ENCODE results near the gene NADSYN1. TPM values are rescaled to one million over a fixed set of nuclear protein-coding genes. Genes with fewer than 3 reads are reported as not detected.

The NADSYN1 gene
- total and polyA plus RNA-seq, 2 of the 13 experiments (the other 11 are each of a cell fraction or from before 2014, with no cell fraction given), result 35.7 to 51.5 TPM

DNA sequence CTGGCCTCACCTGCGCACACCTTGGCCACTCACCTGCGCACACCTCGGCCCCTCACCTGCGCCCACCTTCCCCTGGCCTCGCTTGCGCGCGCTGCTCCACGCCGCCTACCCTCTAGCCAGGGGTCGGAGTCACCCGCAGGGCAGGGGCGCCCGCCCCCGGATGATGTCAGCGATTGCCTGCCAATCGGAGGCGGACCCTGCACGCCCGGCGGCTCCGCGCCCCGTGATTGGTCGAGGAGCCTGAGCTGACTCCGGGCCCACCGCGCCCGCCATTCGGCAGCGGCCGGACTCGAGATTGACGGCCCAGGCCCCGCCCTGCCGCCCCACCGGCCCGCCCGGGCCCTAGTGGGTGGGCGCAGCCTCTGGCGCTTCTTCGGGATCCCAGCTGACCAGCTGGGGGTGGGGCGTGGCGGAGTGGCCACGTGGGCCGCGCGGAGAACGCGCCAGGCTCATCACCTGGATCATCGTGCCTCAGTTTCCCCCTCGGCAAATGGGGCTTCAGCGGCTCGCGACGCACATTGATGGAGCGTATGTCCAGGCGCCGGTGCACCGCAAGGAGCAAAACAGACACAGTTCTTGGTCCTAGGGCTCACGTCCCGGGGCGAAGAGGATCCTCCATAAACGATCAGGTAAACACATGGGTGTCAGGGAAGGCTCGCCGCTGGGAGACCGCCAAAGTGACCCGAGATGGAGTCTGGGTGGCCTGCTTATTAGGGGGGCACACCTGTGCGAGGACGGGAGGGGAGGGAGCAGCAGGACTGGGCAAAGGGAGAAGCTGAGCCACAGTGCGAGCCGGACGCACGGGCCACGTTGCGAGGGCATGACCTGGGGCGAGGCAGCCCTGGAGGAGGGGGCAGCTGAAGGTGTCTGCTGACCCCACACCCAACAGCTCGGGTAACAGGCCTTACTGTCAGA lies 4.5 kb upstream of the NADSYN1 start, which contains the start of gene DHCR7 (continued):
- TF ChIP-seq ZBTB43 (CRISPR knock-in tag; conservative IDR thresholded peaks at IDR 0.05), result no peak; the same call in 1 of the 2 replicates
- 0 out of 2 replicates have a peak, but pooled peaks have one; percentile 70 for TF ChIP-seq ZNF589 (CRISPR knock-in tag; conservative IDR thresholded peaks at IDR 0.05)
- no peak for TF ChIP-seq TAF15 (IDR thresholded peaks at IDR 0.05; ENCODE audit: low read depth, low read length, poor library complexity, severe bottlenecking)
- TF ChIP-seq ZNF235 (CRISPR knock-in tag; IDR thresholded peaks at IDR 0.05; ENCODE audit: borderline replicate concordance), result no peak; the same call in 1 of the 2 replicates

GRCh38 chr11:71449596-71449995 lies 3.4 kb upstream of the NADSYN1 start:
- BruUV-seq (replicated peaks), result no TSS peak
- H3K9me3 ChIP-seq (ENCODE audit: low read length), result no peaks in the 10 kb centered on the region
- WGBS (ENCODE audit: low lambda C conversion rate), result 28% methylated on average over 6 of the region's 6 CpGs
- H3K9ac ChIP-seq (ENCODE audit: insufficient read depth, low read depth, low read length), result peak overlapping the region; percentile 78
- in situ Hi-C loops (cut with HindIII; ENCODE audit: extremely low pct_ligation_motif_present, low pct_unique_long_range_greater_than_20kb) (no loop called here), intact Hi-C loops (cut with micrococcal nuclease; ENCODE audit: unreplicated experiment) (no loop called here)
- FAIRE-seq (no peak), DNase-seq (ENCODE audit: low spot score) (no peak), ATAC-seq (no peak)
- peak overlapping the region; percentile 76 to 93 (median 80) for H3K4me3 ChIP-seq (replicated peaks in 1 of 3; ENCODE audit: insufficient read depth in 1 of 3, low read depth in 2 of 3, low read length in 3 of 3)
- TF ChIP-seq CBX1 (IDR thresholded peaks at IDR 0.05; ENCODE audit: low read depth) (no peak), CHD2 (IDR thresholded peaks at IDR 0.05; ENCODE audit: low read depth, low read length) (no peak), HOXA5 (CRISPR knock-in tag; IDR thresholded peaks at IDR 0.05) (no peak), MEF2D (CRISPR knock-in tag; IDR thresholded peaks at IDR 0.05) (no peak)
- H3K79me2 ChIP-seq (ENCODE audit: insufficient read depth, low read length), result peaks cover 61% of the 10 kb centered on the region
- H4K20me1 ChIP-seq (ENCODE audit: insufficient read depth, low read length), result peaks cover 18% of the 10 kb centered on the region
- CTCF ChIA-PET (ENCODE audit: low intra/inter-chr PET ratio, low total read pairs), result no interaction called here
- H2AFZ ChIP-seq (ENCODE audit: low read length), result no peak overlapping the region
- no peaks in the 10 kb centered on the region for H3K27me3 ChIP-seq (ENCODE audit: control insufficient read depth in 1 of 2, insufficient read depth in 2 of 2, low read length in 2 of 2)
- POLR2A ChIA-PET, result no interaction called here
- H3K27ac ChIP-seq (ENCODE audit: extremely low read length, insufficient read depth, low read length), result peak overlapping the region; percentile 58
- peak overlapping the region; percentile 79 for H3K4me2 ChIP-seq (ENCODE audit: low read depth, low read length)
- peaks cover 68% of the 10 kb centered on the region for H3K4me1 ChIP-seq (ENCODE audit: insufficient read depth, low read length)
- H3K36me3 ChIP-seq (replicated peaks in 1 of 2; ENCODE audit: control insufficient read depth in 1 of 2, insufficient read depth in 2 of 2, low read length in 2 of 2), result peaks cover 0 to 22% of the 10 kb centered on the region in 2 experiments; a peak in 4 of 5 replicates
